HG03103 (cell line): ENCODE data around the gene RGS6.

Experiments used
- ATAC-seq: cut with Tn5 transposase; IDR thresholded peaks from one replicate; pipeline ENCODE4 v1.9.1; 2021; ENCODE audit warnings: low read depth; ENCODE audit not compliant: unreplicated experiment

RGS6 gene

DNA sequence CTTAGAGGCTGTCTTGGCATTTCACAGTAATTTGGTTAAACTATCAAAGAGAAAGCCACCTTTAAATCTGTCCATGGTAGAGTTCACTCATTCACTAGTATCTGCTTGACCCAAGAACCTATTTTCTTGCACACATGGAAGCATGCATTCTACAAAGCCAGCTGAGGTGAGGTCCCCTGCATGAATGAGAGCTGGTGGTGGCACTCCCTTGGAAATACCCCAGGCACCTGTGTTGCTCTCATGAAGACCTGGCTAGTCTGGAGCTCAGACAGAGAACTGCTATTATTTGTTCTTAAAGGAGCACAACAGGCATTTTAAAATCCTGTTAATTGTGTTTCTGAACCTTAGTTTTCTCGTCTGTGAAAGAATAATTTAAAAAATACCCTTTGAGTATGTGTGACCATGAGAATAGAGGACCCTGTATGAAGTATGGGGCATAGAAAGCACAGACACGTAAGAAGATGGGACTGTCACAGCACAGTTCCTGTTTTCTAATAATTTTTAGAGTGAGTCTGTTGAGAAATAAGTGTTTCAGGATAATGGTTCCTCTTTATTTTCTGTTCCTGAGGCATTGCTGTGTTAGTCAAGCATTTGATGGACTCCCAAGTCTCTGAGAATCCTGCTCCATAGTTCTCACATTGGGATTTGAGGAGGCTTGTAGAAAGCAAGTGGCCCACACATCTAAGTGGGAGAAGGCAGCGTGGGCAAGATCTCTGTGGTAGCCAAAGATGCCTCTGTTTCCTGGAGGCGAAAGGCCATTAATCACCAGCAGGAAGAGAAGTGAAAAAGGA, 10.9 kb downstream of the RGS6 start:
- ATAC-seq = no peak

DNA sequence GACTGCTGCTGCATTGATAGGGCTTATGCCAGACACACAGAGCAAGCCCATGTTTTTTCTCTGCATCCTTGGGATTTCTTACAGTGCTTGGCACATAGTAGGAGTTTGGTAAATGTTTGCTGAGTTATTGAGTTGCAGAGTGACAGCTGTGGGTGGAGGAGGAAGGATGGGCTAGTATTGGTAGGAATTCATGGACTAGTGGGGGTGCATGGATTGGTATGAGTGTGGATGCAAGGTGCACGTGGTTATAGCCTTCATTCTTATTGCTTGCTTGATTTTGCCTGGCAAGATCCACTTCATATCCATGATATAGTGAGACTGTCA, 11.4 kb downstream of the RGS6 start:
- no peak for ATAC-seq

DNA sequence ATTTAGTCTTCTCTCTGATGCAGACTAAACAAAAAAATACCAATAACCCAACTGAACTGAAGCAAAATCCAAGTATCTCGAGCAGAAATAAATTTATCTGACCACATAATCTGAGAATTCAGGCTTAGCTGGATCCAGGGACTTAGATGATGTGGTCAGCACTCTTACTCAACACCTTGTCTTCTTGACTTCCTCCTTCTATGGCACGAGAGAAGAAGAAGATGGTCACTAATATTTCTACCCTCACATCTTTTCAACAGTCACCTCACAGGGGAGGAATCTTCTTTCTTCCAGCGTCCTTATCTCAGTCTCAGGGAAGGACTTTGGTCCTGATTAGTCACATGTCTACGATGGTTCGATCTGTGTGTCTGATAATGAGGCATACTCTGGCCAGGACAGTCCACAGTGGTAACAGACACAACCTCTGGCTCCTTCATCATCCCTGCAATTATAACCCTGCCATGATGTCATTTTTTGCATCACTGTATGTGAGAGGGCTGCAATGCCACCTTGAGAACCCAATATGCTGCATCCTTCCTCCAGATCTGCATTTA, 15.8 kb downstream of the RGS6 start:
- ATAC-seq = no peak

DNA sequence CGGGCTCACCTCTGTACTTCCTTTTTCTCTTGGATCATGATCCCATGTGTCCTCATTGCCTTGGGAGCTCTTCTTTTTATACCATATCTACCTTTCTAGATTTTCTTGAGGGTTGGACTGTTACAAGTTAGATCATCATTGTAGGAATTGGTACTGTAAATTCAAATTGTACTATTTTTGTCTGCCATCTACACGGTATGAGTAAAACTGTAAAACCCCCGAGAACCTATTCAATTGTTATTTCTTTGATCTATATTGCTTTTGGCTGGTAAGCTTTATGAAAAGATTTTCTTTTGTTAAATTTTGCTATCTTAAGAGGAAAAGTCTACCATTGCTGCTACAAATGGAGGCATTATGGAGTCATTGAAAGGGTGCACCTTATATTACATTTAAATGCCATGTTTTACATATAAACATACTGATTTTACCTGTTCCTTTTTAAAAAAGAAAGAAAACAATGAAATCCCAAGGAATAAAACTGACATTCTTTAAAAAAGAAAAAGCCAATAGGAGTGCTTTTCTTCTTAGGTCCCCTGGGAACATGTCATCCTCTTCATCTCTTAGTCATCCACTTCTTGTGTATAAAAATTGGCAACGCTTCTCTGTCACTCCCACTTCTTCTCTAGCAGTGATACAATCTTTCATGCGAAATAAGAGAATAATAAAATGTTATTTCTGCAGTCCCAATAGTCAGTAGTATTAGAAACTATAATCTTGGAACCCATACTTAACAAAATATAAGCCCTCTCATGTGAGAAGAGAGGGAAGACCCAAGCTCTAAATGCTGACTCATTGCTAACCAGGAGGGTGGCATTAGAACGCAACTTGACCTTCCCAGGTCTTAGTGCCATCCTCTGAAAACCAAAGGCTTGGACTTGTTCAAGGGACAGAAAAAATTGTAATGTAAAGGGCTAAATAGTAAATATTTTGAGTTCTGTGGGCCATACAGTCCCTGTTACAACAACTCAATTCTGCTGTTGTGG, 20.4 kb downstream of the RGS6 start:
- no peak for ATAC-seq

DNA sequence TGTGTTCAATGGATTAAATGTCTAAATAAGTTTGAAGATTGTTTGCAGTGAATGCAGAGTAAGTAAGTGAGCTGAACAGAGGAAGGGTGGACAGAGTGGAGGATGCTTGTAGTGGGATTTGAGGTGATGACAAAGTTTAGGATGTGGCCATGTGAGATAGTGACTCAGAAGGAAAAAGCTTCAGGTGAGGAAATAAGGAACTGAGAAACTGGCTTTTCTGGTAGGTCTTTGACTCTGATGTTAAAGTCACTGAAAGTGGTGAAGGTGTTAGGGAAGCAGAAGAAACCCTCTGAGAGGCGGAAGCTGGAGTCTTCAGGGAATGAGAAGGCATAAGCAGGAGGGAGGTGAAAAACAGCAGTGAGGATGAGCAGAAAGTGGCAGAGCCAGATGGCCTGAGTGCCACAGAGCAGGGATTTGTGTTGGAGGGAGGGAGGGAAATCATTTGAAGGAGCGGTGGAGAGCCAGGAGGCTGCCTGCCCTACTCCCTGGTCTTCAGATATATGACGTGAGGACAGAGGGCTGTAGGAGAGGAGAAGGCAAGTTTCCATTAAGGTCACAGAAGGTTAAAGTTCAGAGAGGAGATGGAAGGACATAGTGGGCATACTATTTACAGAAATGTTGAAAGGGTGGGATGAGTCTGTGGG, 24.8 kb downstream of the RGS6 start:
- ATAC-seq = no peak

DNA sequence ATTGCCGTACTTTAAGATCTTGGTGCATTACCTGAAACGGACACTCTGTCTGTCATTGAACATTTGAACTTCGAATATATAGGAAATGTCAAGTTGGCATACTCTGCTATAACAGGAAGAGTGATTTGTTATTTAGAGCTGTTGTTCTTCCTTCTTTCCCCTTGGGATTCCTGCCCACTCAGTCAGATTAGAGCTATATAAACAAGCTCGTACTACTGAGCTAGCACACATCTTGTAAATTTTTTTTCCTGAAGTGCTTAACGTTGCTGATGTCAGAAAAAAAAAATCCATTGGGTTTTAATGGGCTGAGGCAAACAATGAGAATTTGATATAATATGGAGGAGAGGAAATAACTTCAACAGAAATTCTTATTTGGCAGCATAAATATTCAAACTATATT, 26.8 kb downstream of the RGS6 start:
- ATAC-seq = no peak

DNA sequence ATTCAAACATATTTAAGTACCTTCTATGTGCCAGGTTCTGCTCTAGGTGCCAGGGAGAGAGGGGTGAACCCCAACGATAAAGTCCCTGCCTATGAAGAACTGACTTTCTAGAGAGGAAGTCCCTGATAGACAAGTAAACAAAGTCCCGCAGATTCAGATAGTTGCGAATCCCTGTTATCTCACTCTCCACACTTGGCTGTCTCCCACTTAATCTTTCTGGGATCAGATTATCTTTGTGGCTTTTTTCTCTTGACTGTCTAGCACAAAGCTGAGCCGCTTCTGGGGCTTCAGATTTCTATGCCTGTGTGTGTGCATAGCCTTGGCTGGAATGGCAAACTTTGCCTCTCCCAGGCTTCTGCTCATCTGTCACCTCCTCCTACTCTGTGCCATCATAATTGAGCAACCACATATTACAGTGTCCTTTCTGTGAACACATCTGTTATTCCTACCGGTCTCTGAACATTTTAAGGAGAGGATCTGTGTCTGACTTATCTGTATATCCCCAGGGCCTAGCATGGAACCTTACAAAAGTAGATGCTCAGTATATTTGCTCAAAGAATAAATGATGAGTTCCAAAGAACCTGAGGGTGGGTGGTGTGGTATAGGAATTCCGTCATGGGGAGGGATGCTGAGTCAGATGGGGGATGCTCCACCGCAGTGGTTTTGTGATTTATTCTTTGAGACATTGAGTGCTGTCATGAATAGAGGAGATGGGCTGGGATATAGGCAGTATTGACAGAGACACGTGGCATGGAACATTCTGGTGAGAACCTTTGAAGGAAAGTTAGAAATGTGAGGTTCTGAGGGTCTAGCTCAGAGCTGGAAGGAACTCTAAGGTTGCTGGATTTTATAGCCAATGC, 28.5 kb downstream of the RGS6 start:
- ATAC-seq = no peak

DNA sequence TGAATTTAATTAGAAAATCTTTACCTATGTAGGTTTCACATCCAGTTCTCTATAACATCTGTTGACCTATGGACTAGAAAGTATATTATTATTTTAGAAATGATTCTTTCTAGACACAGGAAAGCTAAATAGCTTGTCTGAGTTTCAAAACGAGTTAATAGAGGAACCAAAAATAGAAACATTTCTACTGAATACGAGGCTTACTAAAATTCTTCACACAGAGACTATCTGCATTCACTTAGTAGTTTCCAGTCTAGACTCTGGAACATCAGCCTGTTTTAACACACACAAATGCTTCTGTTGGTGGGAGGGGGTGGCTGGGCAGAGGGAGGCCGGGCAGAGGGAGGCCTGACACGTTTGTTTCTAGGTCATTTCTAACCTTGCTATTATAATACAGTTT, 29.7 kb downstream of the RGS6 start:
- no peak for ATAC-seq

DNA sequence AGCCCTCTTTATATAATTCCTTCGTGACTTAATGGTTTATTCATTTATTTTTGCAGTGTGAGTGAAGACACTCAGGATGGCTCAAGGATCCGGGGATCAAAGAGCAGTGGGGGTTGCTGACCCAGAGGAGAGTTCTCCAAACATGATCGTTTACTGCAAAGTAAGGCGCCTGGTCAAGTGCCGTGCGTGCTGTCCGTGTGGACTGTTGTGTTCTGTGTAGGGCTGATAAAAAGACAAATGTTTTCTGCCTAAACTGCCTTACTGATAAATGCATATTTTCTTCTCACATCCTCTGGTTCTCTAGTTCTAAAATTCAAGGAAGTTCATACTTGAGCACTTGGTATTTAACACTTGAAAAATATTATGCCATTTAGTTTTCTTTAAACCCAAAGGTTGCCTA, 32.5 kb downstream of the RGS6 start:
- ATAC-seq = no peak

DNA sequence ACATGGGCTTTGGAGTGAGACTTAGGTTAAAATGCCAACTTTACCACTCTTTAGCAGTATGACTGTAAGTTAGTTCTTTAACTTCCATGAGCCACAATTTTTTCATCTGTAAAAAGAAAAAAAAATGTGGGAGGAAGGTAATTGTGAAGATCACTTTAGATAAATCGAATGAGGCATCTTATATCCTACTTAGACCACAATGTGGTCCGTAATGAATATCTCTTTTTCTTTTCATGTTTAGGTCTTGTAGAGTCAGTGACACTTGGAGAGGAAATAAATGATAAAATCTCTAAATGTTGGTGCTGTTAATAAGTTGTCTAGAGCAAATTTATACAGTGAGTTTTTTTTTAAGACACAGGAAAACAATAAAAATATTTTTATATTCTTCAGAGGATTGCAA, 34.3 kb downstream of the RGS6 start:
- no peak for ATAC-seq

DNA sequence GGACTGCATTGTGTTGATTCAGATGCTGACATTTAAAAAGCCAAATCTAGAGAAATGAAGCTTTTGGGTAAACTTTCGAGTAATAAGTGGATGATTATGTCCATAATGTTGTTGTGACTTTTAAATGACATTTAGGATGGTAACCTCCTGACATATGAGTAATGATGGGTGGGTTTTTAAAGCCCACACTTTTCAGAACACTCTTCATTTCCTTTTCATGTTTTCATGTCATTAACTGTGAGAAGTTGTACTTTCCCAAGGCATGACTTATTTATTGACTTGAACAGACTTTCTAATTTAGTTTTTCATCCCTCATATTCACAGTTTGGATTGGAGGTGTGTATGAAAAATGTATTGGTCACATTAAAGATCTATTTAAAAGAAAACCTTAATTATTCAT, 35.5 kb downstream of the RGS6 start:
- ATAC-seq = no peak

DNA sequence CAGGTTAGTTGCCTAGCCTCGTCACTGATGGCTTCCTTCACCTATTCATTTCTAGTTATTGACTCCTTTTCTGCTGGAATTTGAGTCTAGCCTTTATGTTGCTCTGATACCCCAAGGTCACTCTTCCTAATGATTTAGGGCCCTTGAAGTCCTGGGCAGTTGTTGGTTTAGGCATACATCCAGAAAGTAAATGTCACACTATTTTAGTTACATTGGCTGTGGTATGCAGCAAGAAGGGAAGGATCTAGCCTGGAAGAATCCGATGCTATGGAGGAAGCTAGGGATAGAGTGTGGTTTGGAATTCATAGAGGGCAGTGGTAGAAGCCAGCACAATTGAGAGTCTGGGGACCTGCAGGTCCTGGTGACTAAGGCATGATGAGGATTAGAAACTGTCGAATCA, 38.0 kb downstream of the RGS6 start:
- no peak for ATAC-seq

DNA sequence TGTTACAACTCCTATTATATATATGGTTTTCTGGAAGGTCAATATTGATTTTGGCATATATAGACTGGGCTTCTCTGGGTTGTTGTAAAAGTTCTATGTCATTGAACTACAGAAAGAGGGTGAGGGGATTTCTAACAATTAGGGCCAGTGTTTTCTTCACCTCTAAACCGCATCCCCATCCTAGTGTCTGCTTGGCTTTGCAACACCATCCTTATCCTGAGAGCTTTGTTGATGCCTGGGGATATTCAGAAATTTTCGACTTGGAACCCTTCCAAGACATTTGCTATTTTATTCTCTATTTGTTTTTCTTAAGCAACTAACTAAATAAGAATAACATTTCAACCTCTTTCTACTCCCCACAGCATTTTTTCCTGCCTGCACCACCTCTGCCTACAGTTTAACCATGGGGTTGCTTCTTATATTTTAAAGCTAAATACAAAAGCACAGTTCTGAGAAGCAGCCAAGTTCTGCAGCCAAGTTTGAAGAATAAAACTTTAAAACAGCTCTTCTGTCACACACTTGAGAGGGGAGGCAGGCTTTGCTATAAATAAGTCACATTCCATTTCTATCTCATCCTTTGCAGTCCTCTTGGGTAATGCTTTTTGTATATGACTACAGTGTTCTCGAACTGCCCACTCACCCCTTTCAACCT, 53.4 kb downstream of the RGS6 start:
- ATAC-seq = no peak

DNA sequence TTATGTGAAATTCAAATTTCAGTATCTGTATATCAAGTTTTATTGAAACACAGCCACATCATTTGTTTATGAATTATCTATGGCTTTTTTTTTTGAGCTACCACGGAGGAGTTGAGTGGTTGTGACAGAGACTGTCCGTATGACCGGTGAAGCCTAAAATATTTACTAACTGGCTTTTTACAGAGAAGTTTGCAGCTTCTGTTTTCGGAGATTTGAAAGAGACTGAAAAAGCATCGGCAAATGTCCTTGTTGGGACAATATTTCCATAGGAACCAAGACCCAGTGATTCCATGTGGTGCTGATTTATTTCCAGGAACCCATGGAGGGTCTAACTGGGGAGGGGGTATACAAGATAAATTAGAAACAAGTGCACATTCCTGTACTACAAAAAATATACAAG, 56.2 kb downstream of the RGS6 start:
- ATAC-seq = no peak

DNA sequence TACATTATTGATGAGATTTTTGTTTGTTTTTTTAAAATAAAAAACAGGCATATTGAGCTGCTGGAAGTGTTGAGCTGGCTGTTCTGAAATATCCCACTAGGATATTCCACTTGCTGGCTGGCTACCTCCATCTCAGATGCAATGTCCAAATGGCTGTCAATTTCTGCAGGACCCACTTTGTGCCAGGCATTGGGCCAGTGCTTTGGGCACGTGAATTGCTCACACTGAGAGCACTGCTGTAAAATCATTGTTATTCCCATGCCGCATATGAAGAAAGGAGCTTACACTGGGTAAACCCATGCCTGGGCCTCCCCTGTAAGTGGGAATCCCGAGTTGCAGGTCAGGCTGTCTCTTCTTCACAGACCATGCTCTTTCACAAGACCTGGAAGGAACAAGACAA, 56.7 kb downstream of the RGS6 start:
- no peak for ATAC-seq

DNA sequence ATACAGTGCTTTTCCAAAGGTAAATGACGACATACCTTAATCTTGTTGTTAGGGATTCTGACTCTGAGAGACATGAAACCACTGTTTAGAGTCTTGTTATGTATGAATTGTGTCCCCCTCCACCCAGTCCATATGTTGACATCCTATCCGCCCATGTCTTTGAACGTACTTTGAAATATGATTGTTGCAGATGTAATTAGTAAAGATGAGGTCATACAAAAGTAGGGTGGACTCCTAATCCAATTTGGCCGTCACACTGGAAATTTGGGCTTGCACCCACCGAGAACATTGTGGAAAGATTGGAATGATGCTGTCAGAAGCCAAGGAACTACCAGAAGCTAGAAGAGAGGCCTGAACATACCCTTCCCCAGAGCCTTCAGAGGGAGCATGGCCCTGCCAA, 62.2 kb downstream of the RGS6 start:
- ATAC-seq = no peak

DNA sequence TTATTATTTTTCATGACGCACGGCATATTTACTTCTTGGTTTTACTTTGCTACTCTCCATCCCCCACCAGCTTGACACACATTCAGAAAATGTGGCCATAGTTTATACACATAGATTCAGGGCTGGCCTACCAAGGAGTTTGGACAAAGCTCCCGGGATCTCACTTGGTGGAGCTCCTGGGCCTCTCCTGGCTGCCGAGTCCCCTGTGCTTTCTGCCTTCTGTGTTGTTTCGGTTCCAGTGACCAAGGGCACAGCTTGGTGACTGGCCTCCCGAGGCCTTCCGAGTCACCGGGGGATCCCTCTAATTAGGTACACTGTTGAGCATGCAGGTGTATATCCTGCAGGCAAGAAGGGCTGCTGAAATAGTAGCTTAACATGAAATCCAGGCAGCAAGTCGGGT, 63.5 kb downstream of the RGS6 start:
- ATAC-seq = no peak

DNA sequence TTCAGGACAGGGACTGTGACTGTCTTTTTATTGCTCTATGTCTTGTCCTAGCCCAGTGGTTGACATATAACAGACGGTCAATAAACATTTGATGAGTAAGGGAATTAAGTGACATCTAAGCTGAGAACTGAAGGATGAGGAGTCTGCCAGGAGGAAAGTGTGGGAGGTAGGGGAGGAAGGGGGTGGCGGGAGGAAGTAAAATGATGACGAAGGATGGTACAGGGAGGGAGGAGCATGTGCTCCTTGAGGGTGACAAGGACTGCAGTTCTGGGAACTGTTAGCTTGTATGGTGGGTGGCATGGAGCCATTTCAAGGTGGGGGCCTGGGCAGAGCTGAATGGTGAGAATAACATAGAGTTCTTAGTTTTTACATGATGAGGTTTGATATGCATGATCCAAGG, 64.4 kb downstream of the RGS6 start:
- no peak for ATAC-seq

DNA sequence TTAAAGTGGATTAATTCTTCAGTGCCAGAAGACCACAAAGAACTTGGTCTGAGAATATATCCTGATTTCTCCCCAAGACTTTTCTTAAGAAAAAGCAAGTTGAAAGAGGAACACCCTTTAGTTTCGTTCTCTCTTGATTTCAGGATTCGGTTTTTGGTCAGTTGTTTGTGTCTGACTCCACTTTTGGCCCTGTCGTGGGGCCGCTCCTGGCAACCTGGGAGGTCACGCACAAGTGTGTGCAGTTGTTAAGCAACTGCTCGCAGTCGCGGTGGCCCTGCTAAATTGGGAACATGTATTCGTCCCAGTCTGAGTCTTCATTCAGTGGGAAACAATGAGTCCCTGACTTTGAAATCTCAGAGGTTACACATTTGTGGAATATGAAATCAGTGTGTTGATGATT, 68.7 kb downstream of the RGS6 start:
- ATAC-seq = no peak

DNA sequence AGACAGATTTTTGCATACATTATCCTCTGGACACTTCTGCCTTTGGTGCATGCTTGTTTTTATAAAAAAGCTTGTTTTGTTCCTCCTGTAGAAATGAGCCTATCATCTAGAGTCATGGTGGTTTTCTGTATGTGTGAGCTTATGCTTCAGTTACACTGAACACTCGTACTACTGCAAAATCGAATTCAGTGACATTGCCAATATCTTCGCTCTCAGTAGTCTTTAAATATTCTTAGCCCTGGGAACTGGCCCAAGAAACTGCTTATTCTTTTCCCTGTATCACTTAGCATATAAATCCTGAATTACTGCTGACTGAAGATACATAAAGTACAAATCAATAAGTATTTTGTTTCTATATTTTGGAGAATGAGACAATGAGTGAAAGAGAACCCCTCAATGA, 70.5 kb downstream of the RGS6 start:
- ATAC-seq = no peak
